ENCODE measurements around the gene PRKAG2.
"Not testable (repeated sequence)": the region's sequence is repeated elsewhere in the genome, so short reads cannot be mapped to it uniquely, and the experiment has no call there.

PRKAG2 gene

DNA sequence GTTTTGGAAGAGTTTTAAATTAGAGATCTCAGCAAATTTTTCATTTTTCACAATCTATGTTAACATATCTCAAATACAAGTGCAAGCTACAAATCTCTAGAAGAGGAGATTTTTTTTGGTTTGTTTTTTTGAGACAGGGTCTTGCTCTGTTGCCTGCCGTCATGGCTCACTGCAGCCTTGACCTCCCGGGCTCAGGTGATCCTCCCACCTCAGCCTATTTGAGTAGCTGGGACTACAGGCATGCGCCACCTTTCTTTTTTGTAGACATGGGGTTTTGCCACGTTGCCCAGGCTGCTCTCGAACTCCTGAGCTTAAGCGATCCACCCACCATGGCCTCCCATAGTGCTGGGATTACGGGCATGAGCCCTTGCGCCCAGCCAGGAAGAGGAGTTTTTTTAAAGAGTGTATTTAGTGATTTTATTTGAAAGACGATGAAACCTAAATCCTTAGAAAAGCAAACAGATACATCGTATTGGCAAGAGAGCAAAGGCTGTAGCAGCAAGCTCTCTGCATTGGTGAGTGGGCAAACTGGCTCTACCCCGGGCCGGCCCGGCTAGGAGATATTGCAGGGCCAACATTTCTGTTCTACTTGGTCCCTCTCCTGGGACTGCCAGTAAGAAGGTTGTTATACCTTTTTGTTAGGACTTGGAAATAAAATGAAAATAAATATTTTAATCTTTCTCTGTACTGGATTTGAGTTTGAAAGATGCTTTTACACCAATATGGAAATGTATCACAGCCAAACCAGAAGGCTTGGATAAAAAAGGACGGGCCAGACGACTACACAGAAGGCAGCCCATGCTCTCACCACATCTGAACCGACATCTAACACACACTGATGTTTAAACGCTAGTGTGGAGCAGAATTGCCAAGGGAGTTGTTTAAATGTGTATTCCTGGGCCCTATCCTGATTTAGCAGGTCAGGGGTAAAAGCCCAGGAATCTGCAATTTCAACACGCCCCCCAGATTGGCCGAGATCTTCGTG is 307.7 kb downstream of the PRKAG2 start:
- DNase-seq = no peak

DNA sequence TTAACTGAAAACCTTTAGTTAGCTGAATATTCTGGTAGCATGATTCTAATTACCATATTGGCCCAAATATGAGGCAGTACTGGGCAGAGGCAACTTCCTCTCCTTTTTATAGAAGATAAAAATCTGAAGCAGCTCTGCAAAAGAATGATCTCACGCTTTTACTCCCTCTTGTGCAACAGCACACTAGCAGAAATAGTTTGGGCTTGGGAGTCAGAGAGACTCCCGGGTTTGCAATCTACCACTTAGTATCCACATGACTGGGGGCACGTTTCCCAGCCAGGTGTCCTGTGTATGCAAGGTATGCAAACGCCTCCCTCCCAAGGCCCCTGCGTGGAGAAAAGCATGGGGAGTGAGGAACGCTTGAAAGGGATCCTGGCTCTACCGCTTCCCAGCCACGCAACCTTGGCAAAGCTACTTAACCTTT is 310.0 kb downstream of the PRKAG2 start:
- DNase-seq = no peak

DNA sequence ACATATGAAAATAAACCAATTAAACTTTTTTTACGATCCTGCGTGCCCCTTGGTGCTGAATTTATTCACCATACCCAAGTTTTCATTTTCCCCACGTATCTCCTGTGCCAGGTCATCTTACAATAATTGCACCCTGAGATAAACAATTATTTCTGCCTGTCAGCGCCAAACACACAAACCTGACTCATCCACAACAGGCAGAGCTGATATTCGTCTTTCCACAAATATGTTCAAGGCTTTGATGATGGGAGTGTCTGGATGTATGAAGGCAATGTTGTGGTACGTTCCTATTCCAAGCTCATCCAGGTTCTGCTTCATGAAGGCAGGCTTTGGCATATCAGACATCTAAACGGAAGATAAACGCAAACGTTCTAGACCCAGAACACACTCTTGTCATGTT is 311.4 kb downstream of the PRKAG2 start:
- no peak for DNase-seq

DNA sequence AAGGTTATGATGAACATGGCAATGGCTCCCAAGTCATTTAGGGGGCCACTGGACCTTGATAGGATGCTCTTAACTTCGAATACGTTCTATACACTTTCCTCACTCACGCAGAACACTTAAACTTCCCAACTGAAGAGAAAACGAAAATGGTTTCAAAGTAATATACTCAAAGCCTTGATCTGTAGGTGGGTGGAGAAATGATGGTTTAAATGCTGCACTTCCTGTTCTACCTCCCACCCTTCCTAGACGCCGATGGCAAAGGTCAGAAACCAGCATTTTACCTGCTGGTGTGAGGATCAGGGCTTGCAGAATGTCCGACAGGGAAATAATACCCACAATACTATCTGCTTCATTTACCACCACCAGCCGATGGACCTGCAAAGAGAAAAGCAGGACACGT is 316.7 kb downstream of the PRKAG2 start:
- DNase-seq = no peak

DNA sequence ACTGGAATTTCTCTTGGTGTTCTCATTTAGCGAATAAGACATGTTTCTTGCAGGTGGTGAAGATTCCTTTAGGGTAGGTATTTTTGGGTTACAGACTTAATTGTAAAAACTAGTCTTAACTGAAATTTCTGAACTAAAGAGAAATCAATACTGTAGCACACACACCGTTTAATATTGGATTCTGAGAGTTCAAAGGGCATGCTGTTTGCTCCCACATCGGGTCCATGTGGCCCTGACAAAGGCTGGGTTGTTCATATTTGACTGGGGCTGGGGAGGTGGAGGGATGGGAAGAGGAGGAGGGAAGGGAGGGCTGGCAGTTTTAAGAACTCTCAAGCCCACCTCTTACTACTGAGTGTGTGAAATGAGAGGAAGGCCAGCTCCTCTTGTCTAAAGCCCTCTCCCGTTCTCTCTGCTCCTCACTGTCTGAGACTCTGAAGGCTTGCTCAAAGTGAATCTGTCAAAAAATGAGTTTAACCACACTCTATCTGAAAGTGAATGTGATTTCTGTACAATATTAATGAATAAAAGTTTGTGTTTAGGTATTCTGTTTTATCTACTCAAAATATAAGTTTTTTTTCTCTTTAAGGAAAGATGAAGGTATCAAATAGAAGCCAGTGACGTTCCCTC is 317.2 kb downstream of the PRKAG2 start:
- no peak for DNase-seq

DNA sequence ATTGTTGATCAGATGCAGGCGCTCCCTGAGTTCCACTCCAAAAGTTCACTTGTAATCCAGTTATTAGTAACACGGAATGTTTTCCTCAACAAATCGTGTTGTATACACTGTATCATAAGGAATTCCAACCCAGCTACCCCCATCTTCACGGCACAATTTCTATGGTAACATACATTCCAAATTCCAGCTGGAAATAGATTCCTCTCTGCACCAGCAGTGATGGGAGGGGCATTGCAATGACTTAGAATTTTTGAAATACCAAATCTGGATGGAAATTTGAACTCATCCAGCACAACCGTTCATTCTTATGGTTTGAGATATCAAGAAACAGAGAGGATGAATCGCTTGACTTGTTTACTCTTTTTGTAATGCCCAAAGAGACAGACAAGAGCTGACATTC is 318.3 kb downstream of the PRKAG2 start:
- no peak for DNase-seq

DNA sequence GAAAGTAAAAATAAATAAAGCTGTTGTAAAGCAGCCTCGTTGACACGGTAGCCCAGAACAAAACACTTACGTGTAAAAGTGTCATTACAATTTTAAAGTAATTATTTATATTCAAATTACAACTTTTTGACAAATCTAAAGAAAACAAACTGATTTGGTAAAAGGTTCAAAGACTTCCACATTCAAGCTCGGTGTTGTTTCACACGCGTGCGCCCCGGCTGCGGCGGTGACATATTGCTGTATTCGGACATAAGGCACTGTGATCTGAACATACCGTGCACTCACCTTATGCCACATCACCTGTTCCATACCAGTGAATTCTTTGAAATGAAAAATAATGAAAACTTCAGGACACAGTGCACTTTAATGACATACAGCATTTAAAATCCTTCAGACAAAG is 320.3 kb downstream of the PRKAG2 start:
- DNase-seq = no peak

DNA sequence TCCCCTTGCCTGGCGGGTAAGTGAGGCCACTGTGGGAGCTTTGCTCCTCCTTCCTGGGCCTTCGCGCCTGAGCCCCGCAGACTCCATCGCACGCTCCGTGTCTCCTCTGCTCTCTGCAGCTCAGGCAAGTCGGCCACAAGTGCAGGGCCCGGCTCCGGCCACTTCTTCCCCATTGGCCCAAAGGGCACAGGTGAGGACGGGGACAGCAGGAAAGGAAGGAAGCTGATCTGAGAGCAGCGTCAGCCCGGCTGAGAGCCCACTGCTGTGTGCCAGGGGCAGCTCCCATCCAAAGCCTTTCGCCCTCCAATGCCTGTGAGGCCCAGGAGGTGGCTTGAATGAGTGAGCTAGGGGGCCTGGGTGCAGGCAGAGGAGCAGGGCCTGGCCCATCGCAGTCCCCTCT is 323.6 kb downstream of the PRKAG2 start:
- no peak for DNase-seq

DNA sequence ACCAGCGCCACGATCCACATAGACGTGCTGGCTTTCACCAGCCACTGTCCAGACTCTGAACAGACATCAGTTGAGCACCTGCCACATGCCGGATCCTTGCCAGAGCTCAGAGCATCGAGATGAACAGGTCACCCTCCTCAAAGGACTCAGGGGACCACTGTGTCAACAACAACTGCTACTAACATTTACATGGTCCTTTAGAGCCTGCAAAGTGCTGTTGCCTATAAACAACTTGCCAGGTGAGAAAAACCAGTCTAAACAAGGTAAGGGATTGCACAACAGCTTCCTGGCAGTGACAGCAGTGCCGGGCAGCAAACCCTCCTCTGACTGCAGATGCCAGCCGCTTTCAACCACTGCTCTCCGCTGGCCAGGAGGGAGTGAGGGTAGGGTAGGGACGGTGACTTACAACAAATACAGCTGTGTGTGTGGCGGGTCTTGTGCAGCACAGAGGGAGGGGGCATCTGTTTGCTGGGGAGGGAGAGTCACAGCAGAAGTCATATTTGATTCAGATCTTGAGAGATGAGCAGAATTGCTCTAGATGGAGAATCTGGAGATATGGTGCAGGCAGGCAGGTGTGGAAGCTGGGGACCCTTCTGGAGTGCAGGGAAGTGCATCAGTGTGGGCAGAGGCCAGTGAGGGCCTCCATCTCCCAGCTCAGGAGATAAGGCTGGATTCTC is 324.4 kb downstream of the PRKAG2 start:
- DNase-seq = no peak

DNA sequence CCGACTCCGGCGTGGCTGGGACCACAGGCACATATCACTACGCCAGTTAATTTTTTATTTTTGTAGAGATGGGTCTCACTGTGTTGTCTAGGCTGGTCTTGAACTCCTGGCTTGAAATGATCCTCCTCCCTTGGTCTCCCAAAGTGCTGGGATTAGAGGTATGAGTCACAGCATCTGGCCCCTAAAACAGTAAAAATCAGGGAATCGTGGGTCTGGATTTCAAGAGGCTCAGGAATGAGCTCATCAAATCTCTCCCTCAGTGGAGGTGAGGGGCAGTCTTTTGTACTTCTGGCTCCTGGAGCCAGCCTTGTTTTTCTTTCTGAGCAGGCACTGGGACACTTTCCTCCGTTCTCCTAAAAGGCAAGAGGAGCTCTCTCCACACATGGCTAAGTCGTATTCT is 325.1 kb downstream of the PRKAG2 start:
- DNase-seq = no peak

DNA sequence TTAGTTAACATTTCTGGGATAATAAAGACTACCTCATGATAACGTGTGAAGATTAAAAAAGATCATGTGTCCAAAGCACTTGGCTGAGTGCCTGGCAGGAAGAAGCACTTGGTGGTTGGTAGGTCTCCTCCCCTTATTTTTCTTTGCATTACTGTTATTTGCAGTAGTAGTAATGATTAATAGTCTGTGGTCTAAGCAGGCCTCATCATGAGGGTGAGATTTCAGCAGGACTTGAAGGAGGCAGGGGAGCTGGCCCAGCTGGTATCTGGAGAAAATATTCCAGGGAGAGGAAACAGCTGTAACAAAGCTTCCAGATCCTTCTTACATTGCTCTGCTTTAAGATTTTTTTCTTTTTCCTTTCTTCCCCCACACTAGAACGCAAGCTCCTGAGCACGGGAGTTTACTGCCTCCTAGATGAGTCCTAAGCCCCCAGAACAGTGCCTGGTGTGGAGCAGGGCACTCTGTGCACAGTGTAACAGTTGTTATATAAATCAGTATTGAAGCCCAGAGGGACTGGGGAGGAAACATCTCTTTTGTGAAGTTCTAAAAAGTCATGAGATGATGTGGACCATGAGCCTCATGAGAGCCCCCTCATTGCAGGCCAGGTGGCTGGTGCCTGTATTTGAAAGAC is 326.1 kb downstream of the PRKAG2 start:
- DNase-seq = no peak

DNA sequence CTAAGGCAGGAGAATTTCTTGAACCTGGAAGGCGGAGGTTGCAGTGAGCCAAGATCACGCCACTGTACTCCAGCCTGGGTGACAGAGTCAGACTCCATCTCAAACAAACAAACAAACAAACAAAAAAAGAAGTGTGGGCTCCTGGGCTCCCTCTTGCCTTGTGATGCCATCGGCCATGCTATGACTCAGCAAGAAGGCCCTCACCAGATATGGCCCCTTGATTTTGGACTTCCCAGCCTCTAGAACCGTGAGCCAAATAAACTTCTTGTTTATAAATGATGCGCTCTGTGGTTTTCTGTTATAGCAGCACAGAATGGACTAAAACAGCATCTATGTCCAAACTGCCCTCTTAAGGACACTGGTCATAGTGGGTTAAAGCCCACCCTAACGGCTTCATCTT is 327.3 kb downstream of the PRKAG2 start:
- no peak for DNase-seq

DNA sequence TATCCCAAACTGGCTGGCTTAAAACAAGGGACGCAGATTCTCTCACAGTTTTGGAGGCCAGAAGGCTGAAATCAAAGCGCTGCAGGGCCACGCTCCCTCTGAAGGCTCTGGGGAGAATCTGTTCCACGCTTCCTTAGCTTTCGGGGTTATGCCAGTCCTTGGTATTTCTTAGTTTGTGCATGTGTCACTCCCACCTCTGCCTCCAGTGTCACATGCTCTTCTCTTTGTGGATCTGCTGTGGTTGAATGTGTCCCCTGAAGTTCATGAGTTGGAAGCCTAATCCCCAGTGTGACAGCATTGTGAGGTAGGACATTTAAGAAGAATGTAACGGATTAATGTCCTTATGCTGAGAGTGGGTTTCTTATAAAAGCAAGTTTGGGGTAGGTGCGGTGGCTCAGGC is 327.8 kb downstream of the PRKAG2 start:
- no peak for DNase-seq

DNA sequence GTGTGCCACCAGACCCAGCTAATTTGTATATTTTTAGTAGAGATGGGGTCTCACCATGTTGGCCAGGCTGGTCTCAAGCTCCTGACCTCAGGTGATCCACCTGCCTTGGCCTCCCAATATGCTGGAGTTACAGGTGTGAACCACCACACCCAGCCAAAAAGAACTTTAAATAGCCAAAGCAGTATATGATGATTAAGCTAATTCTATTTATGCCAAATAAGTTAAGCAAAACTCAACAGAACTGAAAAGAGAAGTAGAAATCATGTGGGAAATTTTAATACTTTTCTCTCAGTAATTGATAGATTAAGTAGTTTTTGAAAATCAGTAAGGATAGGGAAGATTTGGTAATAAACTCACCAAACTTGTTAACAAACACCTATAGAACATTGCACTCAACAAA is 332.7 kb downstream of the PRKAG2 start:
- DNase-seq = no peak

DNA sequence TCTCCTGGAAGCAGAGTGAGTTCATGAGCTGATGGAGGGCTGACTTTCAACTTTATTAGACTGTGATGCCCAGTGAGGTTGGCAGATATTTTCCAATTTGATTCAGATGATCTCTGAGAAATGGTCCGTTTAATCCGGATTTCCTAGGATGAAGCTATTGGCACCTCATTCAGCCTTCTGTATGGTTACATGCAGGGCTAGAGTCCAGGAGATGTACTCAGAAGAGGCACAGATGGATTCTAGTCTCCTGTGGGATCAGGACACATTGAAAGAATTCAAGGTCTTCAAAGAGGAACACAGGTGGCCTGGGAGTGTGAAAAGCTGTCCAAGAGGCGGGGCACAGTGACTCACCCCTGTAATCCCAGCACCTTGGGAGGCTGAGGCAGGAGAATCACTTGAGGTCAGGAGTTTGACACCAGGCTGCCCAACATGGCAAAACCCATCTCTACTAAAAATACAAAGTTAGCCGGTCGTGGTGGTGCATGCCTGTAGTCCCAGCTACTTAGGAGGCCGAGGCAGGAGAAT is 334.2 kb downstream of the PRKAG2 start:
- no peak for DNase-seq

DNA sequence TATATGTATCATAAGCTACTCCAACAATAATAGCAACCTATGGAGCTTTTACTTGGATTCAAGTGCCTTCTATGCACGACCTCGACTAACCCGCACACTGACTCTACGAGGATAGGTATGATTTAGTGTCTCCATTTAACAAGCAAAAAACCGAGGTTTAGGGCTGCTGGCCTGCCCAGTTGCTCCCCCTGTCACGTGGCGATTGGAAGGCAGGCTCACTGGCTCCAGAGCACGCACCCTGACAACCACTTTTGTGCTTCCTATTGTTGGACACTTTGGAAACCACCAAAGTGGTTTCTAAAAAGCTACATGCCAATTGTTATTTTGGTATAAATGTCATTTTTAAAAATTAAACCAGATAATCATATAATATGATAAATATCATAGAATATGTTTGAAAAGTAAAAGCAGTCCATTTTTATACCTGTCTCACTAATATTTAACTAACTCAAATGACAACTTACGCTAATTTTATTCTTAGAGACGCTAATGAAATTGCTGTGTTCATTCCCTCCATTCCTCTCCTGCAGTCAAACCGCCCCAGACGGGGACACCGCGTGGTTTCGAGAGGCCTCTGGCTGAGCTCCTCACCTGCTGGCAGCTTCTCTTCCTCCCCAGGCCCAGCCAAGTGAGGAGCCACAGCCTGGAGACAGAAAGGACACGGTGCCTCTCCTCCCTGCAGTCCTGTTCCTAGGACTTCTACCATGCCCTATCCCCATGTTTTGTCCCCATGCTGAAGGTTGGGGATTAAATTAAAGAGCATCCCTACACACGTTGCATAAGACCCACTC is 335.0 kb downstream of the PRKAG2 start:
- DNase-seq = no peak

DNA sequence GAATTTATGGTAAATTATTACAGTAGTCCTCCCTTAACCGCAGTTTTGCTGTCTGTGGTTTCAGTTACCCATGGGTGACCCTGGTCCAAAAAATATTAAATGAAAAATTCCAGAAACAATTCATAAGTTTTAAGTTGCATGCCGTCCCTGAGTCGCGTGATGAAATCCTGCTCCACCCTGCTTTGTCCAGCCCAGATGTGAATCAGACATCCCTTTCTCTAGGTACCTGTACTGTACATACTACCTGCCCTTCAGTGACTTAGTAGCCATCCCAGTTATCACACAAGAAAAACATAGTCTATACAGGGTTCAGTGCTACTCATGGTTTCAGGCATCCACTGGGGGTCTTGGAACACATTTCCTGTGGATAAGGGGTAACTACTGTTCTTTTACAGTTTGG is 336.8 kb downstream of the PRKAG2 start:
- no peak for DNase-seq

DNA sequence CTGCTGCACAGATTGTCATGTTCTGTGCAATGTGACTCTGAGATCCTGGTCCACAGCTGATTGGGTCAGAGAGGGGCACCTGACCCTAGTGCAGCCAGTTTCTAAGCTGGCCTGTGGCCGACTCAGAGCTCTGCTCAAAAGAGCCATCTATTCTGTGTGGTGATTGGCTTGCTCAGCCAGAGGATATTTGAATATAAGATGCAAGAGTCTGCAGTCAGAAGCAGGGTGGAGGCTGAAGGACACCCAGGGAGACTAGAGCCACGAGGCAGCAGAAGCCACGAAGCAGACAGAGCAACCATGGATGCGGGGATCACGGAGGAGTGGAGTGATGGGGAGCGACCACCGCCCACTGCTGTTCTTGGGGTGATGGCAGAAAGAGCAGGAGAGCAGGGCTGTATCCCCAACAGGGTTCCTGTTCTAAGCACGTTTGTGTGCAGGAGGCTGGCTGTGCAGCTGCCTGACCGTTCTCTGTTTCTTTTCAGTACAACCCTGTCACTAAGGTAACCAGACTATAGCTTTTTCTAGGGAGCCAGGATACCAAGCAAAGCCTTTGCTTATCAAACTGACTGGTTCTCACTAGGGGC is 337.7 kb downstream of the PRKAG2 start:
- DNase-seq = no peak

DNA sequence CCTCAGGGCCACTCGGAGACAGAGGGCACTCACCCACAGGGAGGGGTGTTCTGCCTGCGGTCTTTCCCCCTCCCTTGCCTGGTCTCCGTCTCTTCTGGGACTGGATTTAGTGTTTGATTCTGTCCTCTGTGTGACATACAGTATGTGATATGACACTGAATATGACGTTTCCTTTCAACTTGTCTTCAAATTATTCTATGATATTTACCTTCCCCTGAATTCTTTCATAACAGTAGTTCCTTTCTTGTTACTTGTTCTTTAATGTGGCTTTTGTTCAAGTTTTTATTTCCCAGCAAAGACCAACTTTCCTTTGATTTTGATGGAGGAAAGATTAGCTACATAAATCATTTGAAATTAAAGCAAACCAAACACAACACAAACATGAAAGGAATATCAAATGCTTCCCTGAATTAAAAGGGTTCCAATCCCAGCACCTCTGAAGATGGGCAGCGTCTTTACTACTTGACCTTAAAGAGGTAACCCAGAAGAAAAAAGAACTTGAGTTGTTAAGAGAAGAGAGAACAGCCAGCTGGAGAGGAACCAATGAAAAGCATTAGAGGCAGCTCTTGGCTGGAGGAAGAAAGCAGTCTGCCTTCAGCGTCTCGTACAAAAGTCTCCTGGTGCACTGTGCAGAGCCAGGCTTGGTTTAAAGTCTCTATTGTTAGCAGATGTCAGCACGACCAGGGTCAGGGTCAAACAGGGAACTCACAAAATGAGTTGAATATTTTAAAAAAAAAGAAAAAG is 338.9 kb downstream of the PRKAG2 start:
- DNase-seq = no peak

DNA sequence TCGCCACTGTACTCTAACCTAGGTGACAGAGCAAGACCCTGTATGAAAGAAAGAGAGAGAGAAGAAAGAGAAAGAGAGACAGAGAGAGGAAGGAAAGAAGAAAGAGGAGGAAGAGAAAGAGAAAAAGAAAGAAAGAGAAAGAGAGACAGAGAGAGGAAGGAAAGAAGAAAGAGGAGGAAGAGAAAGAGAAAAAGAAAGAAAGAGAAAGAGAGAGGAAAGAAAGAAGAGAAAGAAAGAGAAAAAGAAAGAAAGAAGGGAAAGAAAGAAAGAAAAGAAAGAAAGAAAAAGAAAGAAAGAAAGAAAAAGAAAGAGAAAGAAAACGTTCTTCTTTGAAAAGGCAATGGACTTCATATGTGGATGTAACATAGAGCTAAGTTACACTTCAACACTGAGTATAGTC is 340.7 kb downstream of the PRKAG2 start:
- DNase-seq = not testable (repeated sequence)

DNA sequence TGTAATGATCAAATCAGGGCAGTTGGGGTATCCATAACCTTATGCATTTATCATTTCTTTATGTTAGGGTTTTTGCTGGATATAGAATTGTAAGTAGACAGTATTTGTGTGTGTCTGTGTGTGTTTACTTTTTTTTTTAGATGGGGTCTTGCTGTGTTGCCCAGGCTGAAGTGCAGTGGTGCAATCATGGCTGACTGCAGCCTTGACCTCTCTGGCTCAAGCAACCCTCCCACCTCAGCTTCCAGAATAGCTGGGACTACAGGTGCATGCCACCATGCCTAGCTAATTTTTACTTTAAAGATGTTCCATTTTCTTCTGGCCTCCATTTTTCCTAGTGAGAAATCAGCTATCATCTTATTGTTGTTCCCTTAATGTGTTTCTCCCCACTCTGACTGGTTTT is 347.1 kb downstream of the PRKAG2 start:
- no peak for DNase-seq
